ENCODE results near the gene CADM1.

CADM1 gene

DNA sequence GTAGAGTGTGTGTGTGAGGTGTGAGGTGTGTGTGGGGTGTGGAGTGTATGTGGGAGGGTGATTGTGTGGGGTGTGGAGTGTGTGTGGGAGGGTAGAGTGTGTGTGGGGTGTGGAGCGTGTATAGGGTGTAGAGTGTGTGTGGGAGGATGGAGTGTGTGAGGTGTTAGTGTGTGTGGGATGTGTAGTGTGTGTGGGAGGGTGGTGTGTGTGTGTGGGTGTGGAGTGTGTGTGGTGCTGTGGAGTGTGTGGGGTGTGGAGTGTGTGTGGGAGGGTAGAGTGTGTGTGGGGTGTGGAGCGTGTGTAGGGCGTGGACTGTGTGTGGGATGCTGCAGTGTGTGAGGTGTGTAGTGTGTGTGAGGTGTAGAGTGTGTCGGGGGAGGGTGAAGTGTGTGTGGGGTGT, 356.1 kb downstream of the CADM1 start:
- no peak for DNase-seq (ENCODE audit: low read depth)

DNA sequence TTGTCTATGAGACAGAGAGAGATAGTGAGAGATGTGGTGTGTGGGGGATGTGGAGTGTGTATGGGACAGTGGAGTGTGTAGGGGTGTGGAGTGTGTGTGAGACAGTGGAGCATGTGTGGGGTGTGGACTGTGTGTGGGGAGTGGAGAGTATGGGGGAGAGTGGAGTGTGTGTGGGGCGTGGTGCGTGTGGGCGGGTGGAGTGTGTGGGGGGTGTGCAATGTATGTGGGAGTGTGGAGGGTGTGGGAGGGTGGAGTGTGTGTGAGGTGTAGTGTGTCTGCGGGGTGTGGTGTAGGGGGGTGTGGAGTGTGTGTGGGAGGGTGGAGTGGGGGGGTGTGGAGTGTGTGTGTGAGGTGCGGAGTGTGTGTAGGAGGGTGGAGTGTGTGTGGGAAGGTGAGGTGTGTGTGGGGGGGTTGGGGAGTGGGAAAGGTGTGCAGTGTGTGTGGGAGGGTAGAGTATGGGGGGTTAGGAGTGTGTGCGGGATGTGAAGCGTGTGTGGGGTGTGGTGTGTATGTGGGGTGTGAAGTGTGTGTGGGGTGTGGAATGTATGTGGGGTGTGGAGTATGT, 356.9 kb downstream of the CADM1 start:
- no peak for DNase-seq (ENCODE audit: low read depth)

GRCh38 chr11:115146425-115146824, 357.8 kb downstream of the CADM1 start:
- DNase-seq (ENCODE audit: low read depth), result no peak

GRCh38 chr11:115145324-115145723, 358.9 kb downstream of the CADM1 start:
- no peak for DNase-seq (ENCODE audit: low read depth)

GRCh38 chr11:115144914-115145313, 359.3 kb downstream of the CADM1 start:
- DNase-seq (ENCODE audit: low read depth), result no peak

- no peak for DNase-seq (ENCODE audit: low read depth)
These were observed 360.2 kb downstream of the CADM1 start for GRCh38 chr11:115144014-115144413.

DNA sequence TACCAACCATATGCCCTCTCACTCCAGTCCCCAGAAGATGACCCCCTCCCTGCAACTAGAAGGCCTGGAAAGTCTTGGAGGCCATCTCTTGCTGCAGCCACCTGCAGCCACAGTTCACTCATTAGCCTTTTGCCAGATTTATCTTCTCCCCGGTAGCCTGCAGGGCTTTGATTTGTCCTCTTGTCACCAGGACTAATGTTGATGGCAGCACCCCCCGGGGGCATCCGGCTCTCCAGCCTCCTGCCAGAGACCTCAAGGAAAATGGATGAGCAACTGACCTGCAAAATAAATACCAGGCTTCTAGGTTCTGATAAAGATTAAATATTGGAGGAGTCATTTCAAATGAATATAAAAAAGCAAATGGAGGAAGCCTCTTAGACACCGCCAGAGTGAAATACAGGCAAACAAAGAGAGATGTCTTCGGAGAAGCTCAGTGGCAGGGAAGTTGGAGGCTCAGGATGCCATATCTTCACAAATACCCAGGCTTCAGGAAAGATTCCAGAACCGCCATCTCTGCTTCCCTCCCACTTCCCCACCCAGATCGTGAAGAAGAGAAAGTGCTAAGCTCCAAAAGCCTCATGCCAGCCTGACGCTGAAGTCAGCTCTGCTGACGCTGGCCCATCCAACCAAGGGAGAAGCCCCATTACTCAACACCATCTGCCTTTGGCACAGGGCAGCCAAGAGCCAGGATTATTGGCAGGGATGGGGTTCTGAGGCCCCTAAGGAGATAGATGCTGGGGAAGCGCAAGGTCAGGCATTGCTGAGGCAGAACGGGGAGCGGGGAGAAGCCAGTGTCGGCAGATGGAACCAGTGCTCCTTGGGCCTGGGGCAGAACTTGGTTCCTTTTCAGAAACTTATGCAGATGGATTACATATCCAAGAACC, 362.7 kb downstream of the CADM1 start:
- DNase-seq (ENCODE audit: low read depth), result no peak

DNA sequence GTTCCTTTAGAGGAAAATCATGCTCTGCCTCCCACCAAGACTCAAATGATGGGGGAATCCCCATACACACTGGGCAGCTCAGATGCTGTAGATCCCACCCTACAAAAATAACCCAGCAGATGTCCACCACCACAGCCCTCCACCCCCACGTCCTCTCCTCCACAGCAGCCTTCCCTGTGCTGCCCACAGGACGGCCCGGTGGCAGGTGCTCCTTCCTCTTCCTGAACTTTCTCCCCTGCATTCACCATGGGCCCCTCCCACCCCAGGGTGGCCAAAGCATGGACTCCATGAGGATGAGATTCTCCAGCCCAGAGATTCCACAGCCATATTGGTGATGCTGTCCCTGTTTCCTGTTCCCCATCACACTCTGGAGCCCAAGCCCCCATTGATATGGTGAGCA, 368.3 kb downstream of the CADM1 start:
- DNase-seq (ENCODE audit: low read depth), result no peak

- DNase-seq (ENCODE audit: low read depth), result no peak
These were observed 369.3 kb downstream of the CADM1 start for GRCh38 chr11:115134926-115135325.

DNA sequence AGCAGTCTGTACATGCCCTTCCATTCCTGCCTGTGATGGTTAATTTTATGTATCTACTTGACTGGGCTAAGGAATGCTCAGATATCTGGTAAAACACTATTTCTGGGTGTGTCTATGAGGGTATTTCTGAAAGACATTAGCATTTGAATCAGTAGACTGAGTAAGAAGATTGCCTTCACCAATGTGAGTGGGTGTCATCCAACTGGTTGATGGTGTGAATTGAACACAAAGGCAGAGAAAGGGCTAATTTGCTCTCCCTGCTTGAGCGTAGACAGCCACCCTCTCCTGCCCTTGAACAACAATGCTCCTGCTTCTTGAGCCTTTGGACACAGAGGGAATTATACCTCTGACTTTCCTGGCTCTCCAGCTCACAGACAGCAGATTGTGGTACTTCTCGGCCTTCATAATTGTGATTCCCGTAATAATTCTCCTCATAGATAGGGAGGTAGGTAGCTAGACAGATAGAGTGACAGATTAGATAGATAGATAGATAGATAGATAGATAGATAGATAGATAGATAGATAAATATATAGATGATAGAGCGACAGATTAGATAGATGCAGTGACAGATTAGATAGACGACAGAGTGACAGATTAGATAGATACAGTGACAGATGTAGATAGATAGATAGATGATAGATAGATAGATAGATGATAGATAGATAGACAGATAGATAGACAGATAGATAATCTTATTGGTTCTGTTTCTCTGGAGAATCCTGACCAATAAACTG, 370.6 kb downstream of the CADM1 start:
- no peak for DNase-seq (ENCODE audit: low read depth)

DNA sequence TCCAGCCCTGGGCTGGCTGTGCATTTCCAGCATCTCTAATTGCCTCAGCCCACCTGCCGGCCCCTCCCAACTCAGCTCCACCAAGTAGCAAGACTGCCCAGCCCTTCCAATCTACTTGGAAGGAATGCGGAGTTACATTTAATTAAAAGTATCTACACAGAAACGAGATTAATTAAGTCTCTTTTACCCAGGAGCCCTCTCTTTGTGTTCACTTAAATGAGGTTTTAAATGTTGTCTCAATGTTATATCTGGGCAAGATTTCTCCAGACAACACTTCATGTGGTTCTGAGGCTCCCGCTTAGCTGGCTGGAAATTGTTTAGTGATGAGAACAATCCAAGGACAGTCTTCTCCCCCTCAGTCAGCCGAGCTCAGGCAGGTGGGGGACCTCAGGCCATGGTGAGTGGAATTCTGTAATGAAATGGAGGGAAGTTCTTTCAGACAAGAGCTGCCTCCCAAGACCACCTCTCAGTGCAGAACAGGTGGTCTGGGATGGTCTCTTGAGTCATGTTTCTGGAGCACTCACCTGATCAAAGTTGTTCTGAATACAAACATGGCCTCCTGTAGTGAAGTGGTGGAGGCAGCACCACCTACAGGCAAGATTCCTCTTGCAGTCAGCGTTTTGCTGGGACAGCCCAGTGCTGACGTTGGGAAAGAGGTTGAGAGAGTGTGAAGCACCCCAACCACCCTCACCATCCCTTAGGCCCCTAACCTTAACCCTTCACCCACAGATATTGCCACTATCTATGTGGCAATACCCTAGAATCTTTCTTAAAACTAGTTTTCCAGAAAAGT, 371.6 kb downstream of the CADM1 start:
- no peak for DNase-seq (ENCODE audit: low read depth)

GRCh38 chr11:115129473-115130289, 374.5 kb downstream of the CADM1 start:
- DNase-seq (ENCODE audit: low read depth), result no peak

DNA sequence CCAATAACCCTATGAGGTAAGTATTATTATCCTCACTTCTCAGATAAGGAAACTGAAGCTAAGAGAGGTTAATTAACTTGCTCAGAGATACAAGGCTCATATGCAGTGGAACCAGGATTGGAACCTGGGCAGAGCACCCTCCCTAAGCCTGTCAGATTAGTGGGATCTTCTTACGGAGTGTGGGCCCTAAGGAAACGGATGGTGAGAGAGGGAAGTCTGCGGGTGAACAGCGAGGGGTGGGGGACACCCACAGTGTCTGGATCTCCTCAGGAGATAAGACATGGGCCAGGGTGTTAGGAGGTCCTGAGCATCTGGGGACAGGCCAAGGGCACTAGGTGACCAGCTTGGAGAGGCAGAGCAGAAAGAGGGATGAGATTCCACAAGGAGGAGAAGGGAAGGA, 376.0 kb downstream of the CADM1 start:
- DNase-seq (ENCODE audit: low read depth), result no peak

- no peak for DNase-seq (ENCODE audit: low read depth)
These were observed 376.4 kb downstream of the CADM1 start for GRCh38 chr11:115127790-115128189.

DNA sequence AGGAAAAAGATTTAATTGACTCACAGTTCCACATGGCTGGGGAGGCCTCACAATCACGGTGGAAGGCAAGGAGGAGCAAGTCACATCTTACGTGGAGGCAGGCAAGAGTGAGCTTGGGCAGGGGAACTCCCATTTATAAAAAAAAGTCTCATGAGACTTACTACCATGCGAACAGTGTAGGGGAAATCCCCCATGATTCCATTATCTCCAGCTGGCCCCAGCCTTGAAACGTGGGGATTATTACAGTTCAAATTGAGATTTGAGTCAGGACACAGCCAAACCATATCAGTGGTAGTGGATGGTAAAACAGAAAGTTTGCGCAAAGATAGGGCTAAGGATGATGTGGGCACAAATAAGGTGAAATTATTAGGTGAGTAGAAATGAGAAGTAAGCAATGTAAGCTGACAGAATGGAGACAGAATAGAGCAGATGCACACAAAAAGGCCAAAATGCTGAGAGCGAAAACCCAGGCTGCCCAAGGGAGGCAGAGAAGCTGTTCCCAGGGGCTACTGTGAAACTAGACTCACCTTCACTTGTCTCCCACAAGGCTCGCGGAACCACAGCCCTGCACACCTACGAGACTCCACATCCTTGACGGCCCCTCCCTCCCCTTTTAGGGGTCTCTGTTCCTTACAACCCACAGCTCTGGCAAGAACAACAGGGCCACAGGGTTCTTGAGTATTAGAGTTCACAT, 377.6 kb downstream of the CADM1 start:
- no peak for DNase-seq (ENCODE audit: low read depth)

- no peak for DNase-seq (ENCODE audit: low read depth)
These were observed 378.1 kb downstream of the CADM1 start for GRCh38 chr11:115126092-115126491.

- no peak for DNase-seq (ENCODE audit: low read depth)
These were observed 379.4 kb downstream of the CADM1 start for GRCh38 chr11:115124786-115125185.

DNA sequence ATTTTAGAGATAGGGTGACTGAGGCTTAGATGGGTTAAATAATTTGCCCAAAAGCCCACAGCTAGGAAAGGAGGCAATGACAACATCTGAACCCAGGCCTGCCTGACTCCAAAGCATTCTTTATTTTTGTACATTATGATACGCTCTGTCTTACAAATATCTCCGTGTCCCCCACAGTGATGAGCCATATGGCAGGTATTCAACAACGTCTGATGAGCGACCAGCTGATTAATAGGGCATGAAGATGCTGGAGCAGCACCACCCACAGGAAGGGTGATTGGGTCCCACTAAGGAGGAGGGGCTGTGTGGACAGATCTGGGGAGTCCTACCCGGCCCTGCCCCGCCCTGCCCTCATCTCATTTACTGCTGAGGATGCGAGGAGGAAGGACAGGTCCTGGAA, 380.6 kb downstream of the CADM1 start:
- DNase-seq (ENCODE audit: low read depth), result no peak

DNA sequence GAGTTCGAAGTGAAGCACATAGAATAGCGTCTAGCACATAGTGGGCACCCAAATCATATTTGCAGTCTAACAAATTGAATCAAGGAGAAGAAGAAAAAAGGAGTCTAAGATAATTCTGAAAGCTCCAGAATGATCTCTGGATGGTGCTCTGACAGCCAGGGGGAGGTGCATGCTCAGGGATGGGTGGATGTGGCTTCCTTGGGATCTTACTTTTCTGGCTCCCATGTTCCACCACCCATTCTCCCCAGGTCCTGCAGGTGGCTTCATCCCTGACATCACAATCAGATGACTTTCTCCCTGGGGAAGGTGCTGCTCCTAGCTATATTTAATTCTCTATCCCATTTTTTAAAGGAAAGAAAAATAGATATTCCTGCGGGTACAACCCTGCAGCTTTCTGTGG, 381.9 kb downstream of the CADM1 start:
- DNase-seq (ENCODE audit: low read depth), result no peak

All from stimulated activated CD8-positive, alpha-beta memory T cell treated with anti-CD3 and anti-CD28 coated beads, Interleukin-7, amount 100 ng/mL, for 24 hours (primary cell).